GM12873 (cell line): ENCODE results near the gene CLRN3.

Source experiments
- TF ChIP-seq, protein P1 (sequence below): IDR thresholded peaks from 2 replicates; pipeline ENCODE4 v1.5.1; 2012; ENCODE audit warnings: low read depth, mild to moderate bottlenecking, moderate library complexity, low read length, control low read depth; ENCODE audit not compliant: insufficient read depth; ENCODE audit errors: missing control alignments

The CLRN3 gene

GRCh38 chr10:127871631-127872010 lies 21.1 kb downstream of the CLRN3 start:
- TF ChIP-seq, protein P1, sequence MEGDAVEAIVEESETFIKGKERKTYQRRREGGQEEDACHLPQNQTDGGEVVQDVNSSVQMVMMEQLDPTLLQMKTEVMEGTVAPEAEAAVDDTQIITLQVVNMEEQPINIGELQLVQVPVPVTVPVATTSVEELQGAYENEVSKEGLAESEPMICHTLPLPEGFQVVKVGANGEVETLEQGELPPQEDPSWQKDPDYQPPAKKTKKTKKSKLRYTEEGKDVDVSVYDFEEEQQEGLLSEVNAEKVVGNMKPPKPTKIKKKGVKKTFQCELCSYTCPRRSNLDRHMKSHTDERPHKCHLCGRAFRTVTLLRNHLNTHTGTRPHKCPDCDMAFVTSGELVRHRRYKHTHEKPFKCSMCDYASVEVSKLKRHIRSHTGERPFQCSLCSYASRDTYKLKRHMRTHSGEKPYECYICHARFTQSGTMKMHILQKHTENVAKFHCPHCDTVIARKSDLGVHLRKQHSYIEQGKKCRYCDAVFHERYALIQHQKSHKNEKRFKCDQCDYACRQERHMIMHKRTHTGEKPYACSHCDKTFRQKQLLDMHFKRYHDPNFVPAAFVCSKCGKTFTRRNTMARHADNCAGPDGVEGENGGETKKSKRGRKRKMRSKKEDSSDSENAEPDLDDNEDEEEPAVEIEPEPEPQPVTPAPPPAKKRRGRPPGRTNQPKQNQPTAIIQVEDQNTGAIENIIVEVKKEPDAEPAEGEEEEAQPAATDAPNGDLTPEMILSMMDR = no peak

- TF ChIP-seq, protein P1 = no peak
Measured at GRCh38 chr10:127869329-127869728, 23.4 kb downstream of the CLRN3 start.

- TF ChIP-seq, protein P1 = no peak
Measured at GRCh38 chr10:127867805-127868204, 24.9 kb downstream of the CLRN3 start.

- TF ChIP-seq, protein P1 = no peak
Measured at GRCh38 chr10:127866276-127867013, 26.3 kb downstream of the CLRN3 start.

GRCh38 chr10:127863231-127863825 lies 29.4 kb downstream of the CLRN3 start:
- TF ChIP-seq, protein P1 = no peak

DNA sequence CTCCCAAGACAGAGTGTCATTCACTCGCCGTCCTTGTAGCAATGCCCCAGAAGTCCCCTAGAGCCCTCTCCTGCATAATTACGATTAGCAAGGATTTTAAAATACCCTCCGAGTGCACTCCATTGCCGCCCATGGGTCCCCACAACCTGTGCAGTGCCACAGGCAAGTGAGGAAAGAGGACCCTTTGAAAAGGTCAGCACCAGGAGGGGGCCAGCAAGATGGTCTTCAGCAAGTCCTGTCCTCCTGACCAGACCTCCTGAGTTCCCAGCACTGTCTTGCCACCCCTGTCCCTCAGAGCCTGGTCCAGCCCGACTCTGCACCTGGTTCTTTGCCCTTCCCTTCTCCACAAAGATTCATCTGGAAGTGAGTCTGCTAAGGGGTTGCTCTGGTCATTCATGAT lies 32.1 kb downstream of the CLRN3 start:
- TF ChIP-seq, protein P1 = no peak

DNA sequence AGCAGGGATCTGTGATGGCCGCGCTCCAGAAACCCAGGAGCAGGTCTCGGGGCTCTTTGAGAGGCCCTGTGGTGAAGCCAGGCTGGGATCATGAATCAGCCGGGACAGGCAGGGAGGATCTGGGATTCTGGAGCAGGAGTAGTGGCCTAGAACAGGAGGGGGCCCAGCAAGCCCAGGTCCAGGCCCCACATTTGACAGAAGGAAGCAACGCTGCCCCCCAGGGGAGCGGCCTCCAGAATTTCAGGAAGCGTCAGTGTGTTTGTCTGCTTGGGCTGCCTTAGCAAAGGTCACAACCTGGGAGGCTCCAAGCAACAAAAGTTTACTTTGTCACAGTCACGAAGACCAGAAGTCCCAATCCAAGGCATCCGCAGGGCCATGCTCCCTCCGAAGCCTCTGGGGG lies 36.8 kb downstream of the CLRN3 start:
- TF ChIP-seq, protein P1 = no peak
